ENCODE measurements around the gene TYMP. TPM values are rescaled to one million over a fixed set of nuclear protein-coding genes. Genes with fewer than 3 reads are reported as not detected.
A peak's percentile ranks its signal among the peaks of the same experiment; 100 is the strongest.

Gene TYMP
- total RNA-seq, 2 donors from 2014 or later = 29.8 to 65.3 TPM

GRCh38 chr22:50531546-50531961 lies 1.7 kb upstream of the TYMP start:
- 2 to 7% methylated on average over 3 to 37 of the region's 44 CpGs for WGBS, 2 donors
- DNase-seq (peak in 3 of 4 donors; percentile 50 to 58 (median 50)), ATAC-seq (peak; percentile 31)
- Histone ChIP-seq H3K4me1 (peaks cover 48% of the 10 kb centered on the region), H3K9me3 (no peaks in the 10 kb centered on the region), H3K4me3 (peak overlapping the region in 1 of 2 donors; percentile 17), H3K36me3 (replicated peaks in 1 of 2; ENCODE audit: insufficient read depth in 1 of 2, low read depth in 2 of 2) (no peaks in the 10 kb centered on the region), H3K27ac (peak overlapping the region; percentile 70 to 90 (median 82)), H3K27me3 (peaks cover 0 to 21% of the 10 kb centered on the region in 2 donors)
- TF ChIP-seq POLR2A (IDR thresholded peaks at IDR 0.05) = peak in 1 of 3 donors; percentile 11
- no peak for TF ChIP-seq CTCF (IDR thresholded peaks at IDR 0.05)
- intact Hi-C loops (cut with DNase I) = no loop called here

- 3 to 7% methylated on average over 22 to 52 of the region's 53 CpGs for WGBS, 2 donors
- peaks cover 53% of the 10 kb centered on the region for H3K4me1 ChIP-seq
- intact Hi-C loops (cut with DNase I) = no loop called here
- H3K9me3 ChIP-seq = no peaks in the 10 kb centered on the region
- peak; percentile 72 to 86 (median 80) for DNase-seq
- H3K36me3 ChIP-seq (replicated peaks in 1 of 2; ENCODE audit: insufficient read depth in 1 of 2, low read depth in 2 of 2) = no peaks in the 10 kb centered on the region
- peaks cover 0 to 21% of the 10 kb centered on the region in 2 donors for H3K27me3 ChIP-seq
- H3K4me3 ChIP-seq = no peak overlapping the region
- TF ChIP-seq CTCF (IDR thresholded peaks at IDR 0.05) (no peak), POLR2A (IDR thresholded peaks at IDR 0.05) (peak in 2 of 3 donors; percentile 50 to 77)
- H3K27ac ChIP-seq = peak overlapping the region; percentile 70 to 90 (median 82)
- ATAC-seq = peak; percentile 45
Measured at GRCh38 chr22:50530877-50531545, 1.2 kb upstream of the TYMP start.

GRCh38 chr22:50530580-50530876 lies 716 bp upstream of the TYMP start:
- peak in 1 of 4 donors; percentile 43 for DNase-seq
- 4% methylated on average over 21 of the region's 21 CpGs; no CpG with 5 or more reads in 1 of the 2 donors for WGBS, 2 donors
- Histone ChIP-seq H3K4me1 (peaks cover 54% of the 10 kb centered on the region), H3K4me3 (no peak overlapping the region), H3K36me3 (replicated peaks in 1 of 2; ENCODE audit: insufficient read depth in 1 of 2, low read depth in 2 of 2) (no peaks in the 10 kb centered on the region), H3K9me3 (no peaks in the 10 kb centered on the region), H3K27me3 (peaks cover 0 to 21% of the 10 kb centered on the region in 2 donors), H3K27ac (peak overlapping the region; percentile 70 to 90 (median 82))
- intact Hi-C loops (cut with DNase I) = no loop called here
- TF ChIP-seq CTCF (IDR thresholded peaks at IDR 0.05) = no peak
- peak in 1 of 3 donors; percentile 19 for TF ChIP-seq POLR2A (IDR thresholded peaks at IDR 0.05)
- no peak for ATAC-seq

- Histone ChIP-seq H3K4me3 (no peak overlapping the region), H3K4me1 (peaks cover 61% of the 10 kb centered on the region), H3K27me3 (peaks cover 0 to 21% of the 10 kb centered on the region in 2 donors), H3K9me3 (no peaks in the 10 kb centered on the region), H3K36me3 (replicated peaks in 1 of 2; ENCODE audit: insufficient read depth in 1 of 2, low read depth in 2 of 2) (no peaks in the 10 kb centered on the region), H3K27ac (peak overlapping the region; percentile 70 to 90 (median 82))
- DNase-seq = no peak
- WGBS, 2 donors = 18 to 60% methylated on average over 2 to 50 of the region's 50 CpGs
- TF ChIP-seq POLR2A (IDR thresholded peaks at IDR 0.05) = peak in 1 of 3 donors; percentile 18
- TF ChIP-seq CTCF (IDR thresholded peaks at IDR 0.05) = no peak
- no peak for ATAC-seq
- intact Hi-C loops (cut with DNase I) = no loop called here
Measured at GRCh38 chr22:50529416-50529896, 356 bp downstream of the TYMP start.
